Measurements from ENCODE around the gene TRAF3IP1. TPM values are rescaled to one million over a fixed set of nuclear protein-coding genes. Genes with fewer than 3 reads are reported as not detected.
A peak's percentile ranks its signal among the peaks of the same experiment; 100 is the strongest.
"Not testable (repeated sequence)": the region's sequence is repeated elsewhere in the genome, so short reads cannot be mapped to it uniquely, and the experiment has no call there.

The TRAF3IP1 gene
- total RNA-seq, 6 experiments from 2014 or later: 15.7 to 21.7 (median 17.6) TPM

DNA sequence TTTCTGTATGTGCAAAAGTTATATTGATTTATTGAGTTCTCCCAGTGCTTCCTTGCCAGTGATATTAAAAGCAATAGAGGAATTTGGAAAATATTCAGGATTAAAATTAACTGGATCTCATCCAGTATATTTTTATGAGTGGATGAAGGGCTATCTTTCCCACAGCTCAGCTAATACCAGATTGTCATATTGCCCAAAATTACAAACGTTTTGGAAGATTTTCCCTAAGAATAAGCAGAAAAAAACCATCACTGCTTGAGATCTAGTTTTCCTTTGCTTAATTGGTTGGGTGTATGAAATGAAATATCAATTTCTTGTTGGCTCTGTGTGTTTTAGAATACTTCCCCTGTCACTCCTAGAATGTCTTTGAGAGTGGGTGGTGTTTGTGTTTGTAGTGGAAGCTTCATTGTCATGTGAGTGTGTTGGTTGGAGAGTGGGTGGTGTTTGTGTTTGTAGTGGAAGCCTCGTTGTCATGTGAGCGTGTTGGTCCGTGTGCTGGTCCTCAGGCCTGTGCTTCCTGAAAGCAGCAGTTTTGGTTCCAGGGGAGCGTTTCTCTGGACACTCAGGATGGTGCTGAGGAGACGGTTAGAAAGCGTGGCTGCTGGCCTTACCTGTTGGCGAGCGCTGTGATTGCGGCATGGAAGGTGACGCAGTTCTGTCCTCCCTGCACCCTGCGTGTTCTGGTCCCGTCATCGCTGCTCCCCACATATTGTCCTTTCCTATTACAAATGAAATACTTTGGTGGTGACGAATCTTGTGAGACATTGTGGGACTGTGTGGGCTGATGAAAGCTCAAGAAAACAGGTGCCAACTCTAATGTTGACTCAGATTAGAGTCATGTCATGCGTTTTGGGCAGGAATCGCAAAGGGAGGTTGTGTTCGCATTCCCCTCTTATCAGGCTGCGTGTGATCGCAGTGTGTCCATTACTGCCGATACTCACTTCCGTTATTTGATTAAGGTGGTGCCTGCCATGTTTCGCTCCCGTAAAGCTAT lies 118.8 kb downstream of the TRAF3IP1 start:
- Mint-ChIP-seq H3K36me3 (ENCODE audit: low read depth) (peaks cover 67% of the 10 kb centered on the region), H3K27me3 (ENCODE audit: insufficient read depth) (peaks cover 2% of the 10 kb centered on the region; the same call in 1 of the 2 replicates), H3K27ac (peak overlapping the region; percentile 96), H3K4me1 (ENCODE audit: low read depth) (peaks cover 98% of the 10 kb centered on the region), H3K4me3 (peak overlapping the region; percentile 76), H3K9me3 (no peaks in the 10 kb centered on the region)
- DNase-seq: peak; percentile 98
- TF ChIP-seq, protein P1, sequence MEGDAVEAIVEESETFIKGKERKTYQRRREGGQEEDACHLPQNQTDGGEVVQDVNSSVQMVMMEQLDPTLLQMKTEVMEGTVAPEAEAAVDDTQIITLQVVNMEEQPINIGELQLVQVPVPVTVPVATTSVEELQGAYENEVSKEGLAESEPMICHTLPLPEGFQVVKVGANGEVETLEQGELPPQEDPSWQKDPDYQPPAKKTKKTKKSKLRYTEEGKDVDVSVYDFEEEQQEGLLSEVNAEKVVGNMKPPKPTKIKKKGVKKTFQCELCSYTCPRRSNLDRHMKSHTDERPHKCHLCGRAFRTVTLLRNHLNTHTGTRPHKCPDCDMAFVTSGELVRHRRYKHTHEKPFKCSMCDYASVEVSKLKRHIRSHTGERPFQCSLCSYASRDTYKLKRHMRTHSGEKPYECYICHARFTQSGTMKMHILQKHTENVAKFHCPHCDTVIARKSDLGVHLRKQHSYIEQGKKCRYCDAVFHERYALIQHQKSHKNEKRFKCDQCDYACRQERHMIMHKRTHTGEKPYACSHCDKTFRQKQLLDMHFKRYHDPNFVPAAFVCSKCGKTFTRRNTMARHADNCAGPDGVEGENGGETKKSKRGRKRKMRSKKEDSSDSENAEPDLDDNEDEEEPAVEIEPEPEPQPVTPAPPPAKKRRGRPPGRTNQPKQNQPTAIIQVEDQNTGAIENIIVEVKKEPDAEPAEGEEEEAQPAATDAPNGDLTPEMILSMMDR (IDR thresholded peaks at IDR 0.05): no peak

DNA sequence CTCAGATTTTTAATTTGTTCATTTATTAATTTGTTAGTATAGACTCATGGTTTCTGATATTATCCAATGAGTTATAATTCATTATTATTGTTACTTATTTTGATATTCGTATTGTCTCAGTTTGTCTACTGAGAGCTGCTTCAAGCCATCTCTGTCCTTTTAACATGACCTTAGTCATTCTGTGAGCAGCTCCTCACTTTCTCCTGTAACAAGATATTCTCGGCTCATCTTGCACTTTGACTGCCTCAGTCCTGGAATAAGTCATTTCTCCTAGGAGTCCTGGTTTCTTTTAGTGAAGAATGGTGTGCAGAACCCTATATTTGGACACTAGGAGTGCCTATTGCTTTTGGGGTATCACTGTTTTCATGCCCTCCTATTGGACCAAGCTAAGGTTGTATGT lies 119.6 kb downstream of the TRAF3IP1 start:
- peak overlapping the region; percentile 96 for H3K27ac Mint-ChIP-seq
- peak overlapping the region; percentile 76 for H3K4me3 Mint-ChIP-seq
- no peaks in the 10 kb centered on the region; the same call in 1 of the 2 replicates for H3K27me3 Mint-ChIP-seq (ENCODE audit: insufficient read depth)
- peaks cover 95% of the 10 kb centered on the region for H3K4me1 Mint-ChIP-seq (ENCODE audit: low read depth)
- peaks cover 72% of the 10 kb centered on the region for H3K36me3 Mint-ChIP-seq (ENCODE audit: low read depth)
- H3K9me3 Mint-ChIP-seq: no peaks in the 10 kb centered on the region
- TF ChIP-seq, protein P1 (IDR thresholded peaks at IDR 0.05): no peak
- DNase-seq: peak; percentile 19

DNA sequence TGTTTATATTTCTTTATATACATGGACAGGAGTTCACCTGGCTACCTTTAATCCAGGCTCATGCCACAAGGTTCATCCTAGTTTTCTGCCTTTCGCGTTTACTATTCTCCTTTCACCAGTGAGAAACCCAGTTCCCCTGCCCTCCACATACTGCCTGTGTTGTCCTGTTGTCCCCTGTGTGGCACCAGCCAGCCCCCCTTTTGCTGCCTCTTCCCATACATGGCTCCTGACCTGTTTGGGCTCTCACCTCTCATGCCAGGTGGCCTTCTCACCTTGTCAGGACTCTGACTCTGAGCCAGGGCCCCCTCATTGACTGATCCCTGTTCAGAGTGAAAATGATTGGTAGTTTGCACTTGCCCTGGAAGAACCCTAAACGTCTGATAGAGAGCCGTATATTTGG lies 120.0 kb downstream of the TRAF3IP1 start:
- Mint-ChIP-seq H3K4me3 (peak overlapping the region; percentile 76), H3K27ac (peak overlapping the region; percentile 96), H3K27me3 (ENCODE audit: insufficient read depth) (no peaks in the 10 kb centered on the region; the same call in 1 of the 2 replicates), H3K9me3 (no peaks in the 10 kb centered on the region), H3K4me1 (ENCODE audit: low read depth) (peaks cover 95% of the 10 kb centered on the region), H3K36me3 (ENCODE audit: low read depth) (peaks cover 76% of the 10 kb centered on the region)
- TF ChIP-seq, protein P1 (IDR thresholded peaks at IDR 0.05): no peak
- DNase-seq: no peak

DNA sequence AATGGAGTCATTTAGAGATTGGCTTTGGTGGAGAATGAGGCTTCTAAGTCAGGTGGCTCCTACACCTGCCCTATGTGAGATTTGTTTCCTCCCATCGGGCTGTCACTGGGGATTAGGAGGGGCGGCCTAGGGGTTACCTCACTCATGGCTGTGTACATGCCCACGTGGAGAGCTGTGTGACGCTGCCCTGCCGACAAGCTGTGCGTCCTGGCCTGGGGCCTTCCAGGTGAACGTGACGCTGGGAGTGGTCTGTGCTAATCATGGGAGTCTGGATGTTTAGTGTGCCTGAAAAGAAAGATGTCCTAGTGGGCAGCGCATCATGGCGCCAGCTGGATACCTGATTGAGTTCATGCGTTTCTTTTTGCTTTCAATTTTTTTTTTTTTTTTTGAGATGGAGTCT lies 120.4 kb downstream of the TRAF3IP1 start:
- H3K4me3 Mint-ChIP-seq: peak overlapping the region; percentile 76
- peaks cover 76% of the 10 kb centered on the region for H3K36me3 Mint-ChIP-seq (ENCODE audit: low read depth)
- H3K9me3 Mint-ChIP-seq: no peaks in the 10 kb centered on the region
- H3K4me1 Mint-ChIP-seq (ENCODE audit: low read depth): peaks cover 91% of the 10 kb centered on the region
- TF ChIP-seq, protein P1 (IDR thresholded peaks at IDR 0.05): no peak
- no peaks in the 10 kb centered on the region; the same call in 1 of the 2 replicates for H3K27me3 Mint-ChIP-seq (ENCODE audit: insufficient read depth)
- peak overlapping the region; percentile 96 for H3K27ac Mint-ChIP-seq
- no peak for DNase-seq

DNA sequence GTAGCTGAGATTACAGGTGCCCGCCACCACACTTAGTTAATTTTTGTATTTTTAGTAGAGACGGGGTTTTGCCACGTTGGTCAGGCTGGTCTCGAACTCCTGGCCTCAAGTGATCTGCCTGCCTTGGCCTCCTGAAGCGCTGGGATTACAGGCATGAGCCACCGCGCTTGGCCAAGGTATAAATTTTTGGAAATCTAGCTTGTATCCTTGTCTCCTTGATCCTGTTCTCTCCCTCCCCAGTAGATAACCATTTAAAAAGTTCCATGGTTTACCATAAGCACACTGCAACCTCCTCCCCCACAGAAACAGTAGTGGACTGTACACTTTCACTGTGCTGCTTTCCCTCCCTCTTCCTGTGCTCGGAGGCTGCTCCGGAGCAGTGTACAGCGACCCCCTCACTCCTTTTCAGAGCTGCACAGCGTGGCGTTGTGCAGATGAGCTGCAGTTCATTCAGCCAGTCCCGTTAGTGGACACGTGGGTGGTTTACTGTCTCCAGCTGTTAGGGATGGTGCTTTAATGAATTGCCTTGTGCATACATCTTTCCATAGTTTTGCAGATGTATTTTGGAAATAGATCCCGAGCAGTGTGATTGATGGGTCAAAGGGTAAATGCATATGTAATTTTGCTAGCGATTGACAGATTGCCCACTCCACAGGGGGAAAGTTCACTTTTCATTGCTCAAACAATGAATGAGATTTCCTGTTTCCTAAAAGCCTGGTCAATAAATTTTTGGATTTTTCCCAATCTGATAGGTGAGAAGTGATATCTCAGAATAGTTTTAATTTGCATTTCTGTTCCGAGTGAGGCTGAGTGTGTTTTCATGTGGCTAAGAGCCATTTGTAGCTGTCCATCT lies 121.2 kb downstream of the TRAF3IP1 start:
- Mint-ChIP-seq H3K9me3 (no peaks in the 10 kb centered on the region), H3K4me3 (peak overlapping the region; percentile 59), H3K4me1 (ENCODE audit: low read depth) (peaks cover 83% of the 10 kb centered on the region), H3K27me3 (ENCODE audit: insufficient read depth) (no peaks in the 10 kb centered on the region; the same call in 1 of the 2 replicates), H3K36me3 (ENCODE audit: low read depth) (peaks cover 74% of the 10 kb centered on the region), H3K27ac (peak overlapping the region; percentile 96)
- TF ChIP-seq, protein P1 (IDR thresholded peaks at IDR 0.05): no peak
- DNase-seq: no peak

DNA sequence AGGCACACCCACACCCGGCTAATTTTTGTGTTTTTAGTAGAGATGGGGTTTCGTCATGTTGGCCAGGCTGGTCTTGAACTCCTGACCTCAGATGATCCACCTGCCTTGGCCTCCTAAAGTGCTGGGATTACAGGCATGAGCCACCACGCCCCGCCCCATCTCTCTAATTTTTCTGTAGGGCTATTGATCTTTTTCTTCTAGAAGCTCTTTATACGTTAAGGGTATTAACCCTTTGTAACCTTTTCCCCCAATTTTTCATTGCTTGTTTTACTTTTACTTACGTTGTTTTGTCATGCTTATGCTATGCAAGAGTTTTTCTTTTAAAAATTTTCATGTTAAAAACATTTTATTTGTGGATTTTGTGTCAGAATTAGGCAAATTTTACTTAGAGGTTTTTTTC lies 121.9 kb downstream of the TRAF3IP1 start:
- not testable (repeated sequence) for H3K9me3 Mint-ChIP-seq; DNase-seq; H3K27me3 Mint-ChIP-seq (ENCODE audit: insufficient read depth)
- Mint-ChIP-seq H3K4me1 (ENCODE audit: low read depth) (peaks cover 80% of the 10 kb centered on the region), H3K36me3 (ENCODE audit: low read depth) (peaks cover 74% of the 10 kb centered on the region), H3K4me3 (peak overlapping the region; percentile 32; the same call in 1 of the 2 replicates), H3K27ac (peak overlapping the region; percentile 96; the same call in 1 of the 2 replicates)

Measured in HFFc6 (cell line).